RCC 7860 (cell line): ENCODE measurements around the gene POP5.

Experiments used
- DNase-seq: peaks from one replicate; pipeline ENCODE4 v3.0.0-alpha.2; 2015; ENCODE audit warnings: low spot score
- FAIRE-seq: peaks from 2 replicates; lab custom pipeline; 2012; peaks lifted over from hg19 to GRCh38; lab: Jason Lieb, UNC

POP5 gene

DNA sequence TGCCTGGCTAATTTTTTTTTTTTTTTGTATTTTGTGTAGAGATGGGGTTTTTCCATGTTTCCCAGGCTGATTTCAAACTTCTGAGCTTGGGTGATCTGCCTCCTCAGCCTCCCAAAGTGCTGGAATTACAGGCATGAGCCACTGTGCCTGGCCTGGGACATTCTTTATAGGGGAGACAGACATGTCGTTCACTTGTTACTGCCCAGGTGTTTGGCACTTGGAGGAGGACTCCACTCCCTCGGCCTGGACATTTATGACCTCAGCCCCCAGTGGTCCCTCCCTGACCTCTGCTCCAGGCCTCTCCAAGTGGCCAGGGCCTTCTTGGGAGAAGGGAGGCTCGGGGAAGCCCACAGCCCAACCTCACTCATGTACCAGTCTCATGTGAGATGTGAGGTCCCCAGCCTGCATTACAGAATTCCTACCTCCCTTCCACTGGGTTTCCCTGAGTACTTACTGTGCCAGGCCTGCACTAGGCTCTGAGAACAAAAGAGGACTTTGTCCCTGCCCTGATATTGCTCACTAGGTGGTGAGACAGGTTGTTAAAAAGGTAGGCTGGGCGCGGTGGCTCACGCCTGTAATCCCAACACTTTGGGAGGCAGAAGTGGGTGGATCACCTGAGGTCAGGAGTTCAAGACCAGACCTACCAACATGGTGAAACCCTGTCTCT, 9.7 kb upstream of the POP5 start:
- FAIRE-seq (no peak), DNase-seq (no peak)

DNA sequence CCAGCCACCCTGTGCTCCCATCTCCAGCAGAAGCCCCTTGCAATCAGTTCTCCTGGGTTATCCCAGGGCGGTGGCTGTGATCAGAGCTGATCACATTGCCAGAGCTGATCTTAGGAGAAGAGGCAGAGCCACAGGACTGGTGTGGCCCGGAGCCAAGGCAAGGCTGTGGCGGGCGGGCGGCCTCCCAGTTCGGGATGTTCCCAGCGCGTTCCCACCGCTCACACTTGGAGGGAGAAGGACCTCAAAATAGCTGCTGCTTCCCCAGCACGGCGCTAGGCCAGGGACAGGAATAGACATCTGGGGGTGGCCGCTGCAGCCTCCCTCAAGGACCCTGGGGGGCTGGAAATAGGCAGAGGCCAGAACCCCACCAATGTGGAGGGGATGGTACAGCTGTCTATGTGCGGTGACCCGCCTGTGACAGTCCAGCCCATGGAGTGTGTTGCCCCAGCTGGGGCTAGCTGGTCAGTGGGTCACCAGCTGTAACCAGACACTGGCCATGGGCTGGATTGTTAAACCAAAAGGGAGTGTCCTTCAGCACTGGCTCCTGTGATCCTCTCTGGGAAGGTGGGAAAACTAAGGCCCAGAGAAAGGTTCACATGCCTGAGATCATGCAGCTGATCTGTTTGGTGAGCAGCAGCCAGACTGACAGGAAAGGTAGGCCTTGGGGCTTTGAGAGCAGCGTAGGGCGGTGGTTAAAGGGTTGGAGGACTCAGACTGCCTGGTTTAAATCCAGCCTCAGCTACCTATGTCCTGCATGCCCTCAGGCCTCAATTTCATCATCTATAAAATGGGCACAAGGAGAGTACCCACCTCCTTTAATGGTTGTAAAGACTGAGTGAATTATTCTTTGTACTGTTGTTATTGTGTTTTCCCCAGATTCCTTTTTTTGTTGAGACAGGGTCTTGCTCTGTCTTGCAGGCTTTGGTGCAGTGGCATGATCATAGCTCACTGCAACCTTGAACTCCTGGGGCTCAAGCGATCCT, 8.0 kb upstream of the POP5 start:
- DNase-seq, result no peak
- no peak for FAIRE-seq

DNA sequence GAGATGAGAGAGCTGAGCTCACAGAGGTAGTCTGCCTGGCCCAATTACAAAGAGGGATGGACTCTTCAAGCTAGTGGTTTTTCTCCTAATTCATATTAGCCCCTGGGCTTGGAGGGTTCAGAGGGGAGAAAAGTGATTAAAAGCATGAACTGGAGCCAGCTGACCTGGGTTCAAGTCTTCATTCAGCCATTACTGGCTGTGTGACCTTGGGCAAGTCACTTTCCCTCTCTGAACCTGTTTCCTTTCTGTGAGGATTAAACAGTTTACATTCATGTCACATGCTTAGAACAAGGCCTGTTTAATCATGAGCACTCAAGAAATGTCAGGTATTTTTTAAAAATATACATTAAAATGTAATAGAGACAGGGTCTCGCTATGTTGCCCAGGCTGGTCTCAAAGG, 7.2 kb upstream of the POP5 start:
- DNase-seq (no peak), FAIRE-seq (no peak)

DNA sequence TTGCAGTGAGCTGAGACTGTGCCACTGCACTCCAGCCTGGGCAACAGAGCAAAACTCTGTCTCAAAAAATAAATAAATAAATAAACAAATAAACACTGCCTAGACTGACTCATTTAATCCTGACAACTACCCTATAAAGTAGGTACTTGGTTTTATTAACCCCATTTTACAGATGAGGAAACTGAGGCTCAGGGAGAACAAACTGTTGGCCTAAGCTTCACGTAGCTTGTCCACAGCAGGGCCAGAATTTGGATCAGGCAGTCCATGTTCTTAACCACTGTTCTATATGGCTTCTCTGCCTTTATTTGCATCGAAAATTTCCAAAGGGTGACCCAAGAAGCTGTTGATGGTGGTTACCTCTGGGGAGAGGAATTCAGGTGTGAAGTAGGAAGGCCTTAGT, 5.7 kb upstream of the POP5 start:
- DNase-seq, result no peak
- FAIRE-seq, result no peak

DNA sequence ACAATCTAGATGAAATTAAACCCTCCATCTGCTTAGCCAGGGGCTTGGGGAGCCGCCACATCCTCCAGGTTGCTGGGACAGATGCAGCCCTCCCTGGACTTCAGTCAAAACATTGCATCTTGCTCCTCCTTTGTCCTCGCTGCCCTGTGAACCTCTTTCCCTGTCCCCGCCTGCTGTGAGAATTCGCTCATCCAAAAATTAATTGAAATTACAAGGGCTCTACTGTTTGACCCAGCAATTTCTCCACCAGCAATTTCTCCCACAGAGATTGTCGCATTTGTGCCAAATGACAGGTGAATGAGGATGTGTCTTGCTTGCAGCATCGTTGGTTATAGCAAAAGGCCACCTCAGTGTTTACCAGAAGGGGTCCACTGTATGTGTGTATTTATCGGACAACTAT, 5.0 kb upstream of the POP5 start:
- FAIRE-seq, result no peak

DNA sequence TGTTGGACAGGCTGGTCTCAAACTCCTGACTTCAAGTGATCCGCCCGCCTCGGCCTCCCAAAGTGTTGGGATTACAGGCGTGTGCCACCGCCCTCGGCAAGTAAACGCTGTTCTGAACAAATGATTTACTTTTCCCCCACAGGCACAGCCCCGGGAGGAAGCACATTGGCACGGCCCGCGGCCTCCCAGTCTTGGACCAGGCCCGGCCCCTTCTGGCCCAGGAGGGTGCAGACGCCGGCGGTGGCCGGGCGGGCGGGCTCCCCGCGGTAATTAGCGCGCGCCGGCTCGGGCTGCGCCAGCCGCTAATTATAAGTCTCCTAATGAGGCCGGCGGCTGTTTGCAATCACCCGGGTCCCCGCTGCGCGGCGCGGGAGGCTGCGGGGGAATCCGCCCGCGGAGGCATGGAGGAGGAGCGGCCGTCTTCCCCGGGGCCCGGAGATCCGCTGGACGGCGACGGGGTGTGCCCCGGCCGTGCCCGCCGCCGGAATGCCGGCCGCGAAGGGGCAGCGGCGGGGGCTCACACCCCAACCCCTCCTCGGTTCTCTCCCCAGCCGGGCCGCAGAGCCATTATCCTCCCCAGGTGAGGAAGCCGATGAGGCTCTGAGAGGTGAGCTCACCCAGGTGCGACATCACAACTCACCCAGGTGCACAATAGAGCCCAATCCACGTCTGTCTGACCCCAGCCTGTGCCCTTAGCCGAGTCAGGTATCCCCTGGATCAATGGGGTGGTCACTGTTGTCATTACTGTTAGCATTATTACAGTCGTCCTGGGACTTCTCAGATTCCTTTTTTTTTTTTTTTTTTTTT, 3.3 kb upstream of the POP5 start:
- no peak for FAIRE-seq
- no peak for DNase-seq

More for the DNA sequence above, 5.0 kb upstream of the POP5 start:
- no peak for DNase-seq

DNA sequence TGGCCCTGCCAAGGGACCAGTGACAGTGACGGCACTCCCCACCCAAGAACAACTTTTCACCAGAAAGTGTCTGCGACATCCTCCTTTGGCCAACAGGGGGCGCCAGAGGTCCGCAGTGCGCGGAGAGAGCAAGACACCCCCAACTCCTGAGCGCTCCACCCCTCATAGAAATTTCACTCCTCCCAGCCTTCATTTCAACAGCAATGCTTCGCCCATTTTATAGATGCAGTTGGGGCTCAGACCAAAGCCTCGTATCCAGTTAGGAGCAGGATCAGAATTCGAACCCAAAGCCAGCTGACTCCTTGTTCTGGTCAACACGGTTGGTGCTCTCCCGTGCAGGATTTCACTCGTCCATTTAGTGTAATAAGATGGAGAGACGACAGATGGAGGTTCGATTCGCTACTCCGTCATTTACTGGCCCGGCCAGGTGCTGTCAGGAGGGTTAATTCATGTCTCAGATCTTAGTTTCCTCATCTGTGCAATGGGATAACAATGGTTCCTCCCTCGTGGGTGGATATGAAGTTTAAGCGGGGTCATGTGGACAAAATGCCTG, 2.4 kb upstream of the POP5 start:
- peak; percentile 34 for DNase-seq
- no peak for FAIRE-seq

DNA sequence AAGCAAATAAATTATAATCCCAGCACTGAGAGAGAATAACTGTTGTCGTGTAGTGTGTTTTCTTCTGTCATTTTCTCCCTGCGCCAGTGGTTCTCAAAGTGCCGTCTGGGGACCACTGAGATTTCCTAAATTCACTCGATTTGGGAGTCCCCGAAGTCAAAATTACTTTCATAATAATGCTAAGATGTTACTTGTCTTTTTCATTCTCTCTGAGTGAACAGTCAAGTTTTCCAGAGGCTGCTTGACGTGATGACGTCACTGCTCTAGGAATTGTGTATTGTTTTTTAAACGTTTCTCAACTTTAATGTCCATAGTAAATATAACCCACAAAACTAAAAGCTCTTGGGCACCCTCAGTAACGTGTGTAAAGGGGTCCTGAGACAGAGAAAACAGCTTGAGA, 796 bp upstream of the POP5 start:
- DNase-seq (no peak), FAIRE-seq (no peak)

DNA sequence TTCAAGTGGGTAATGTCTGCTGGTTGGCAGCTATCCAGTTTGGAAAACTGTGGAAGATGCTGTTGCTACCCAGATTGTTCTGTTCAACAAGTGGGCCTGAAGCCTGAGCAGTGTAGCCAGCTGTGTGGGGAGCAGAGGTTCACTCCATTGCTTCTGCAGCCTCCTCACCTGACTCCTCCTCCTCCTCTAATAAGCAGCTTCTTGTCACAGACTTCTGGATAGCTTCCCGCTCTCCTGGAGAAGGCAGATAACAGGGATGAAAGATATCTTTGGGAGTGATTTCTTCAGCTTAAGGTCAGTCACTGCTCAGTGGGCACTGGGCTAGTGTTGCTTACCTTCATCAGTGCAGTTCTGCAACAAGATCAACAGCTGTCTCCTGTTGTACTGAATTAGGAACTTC, 2.0 kb downstream of the POP5 start:
- FAIRE-seq, result no peak
- DNase-seq, result no peak

DNA sequence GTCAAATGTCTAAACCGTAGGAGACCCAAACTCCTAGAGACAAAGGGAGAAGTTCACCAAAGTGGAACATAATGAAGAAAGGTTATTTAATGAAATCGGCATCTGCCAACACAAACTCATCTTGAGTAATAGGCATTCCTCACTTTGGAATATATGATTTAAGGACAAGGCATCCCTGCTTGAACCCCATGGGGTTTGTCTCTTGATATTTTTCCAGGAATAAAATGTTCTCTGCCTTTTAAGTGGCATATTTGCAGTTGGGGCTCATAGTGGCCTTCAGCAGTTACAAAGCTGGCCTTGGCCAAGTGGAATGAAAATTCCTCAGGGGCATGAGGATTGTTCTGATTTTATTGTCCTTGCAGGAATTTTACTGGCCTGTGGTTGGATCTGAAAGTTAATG, 7.1 kb downstream of the POP5 start:
- FAIRE-seq, result no peak

DNA sequence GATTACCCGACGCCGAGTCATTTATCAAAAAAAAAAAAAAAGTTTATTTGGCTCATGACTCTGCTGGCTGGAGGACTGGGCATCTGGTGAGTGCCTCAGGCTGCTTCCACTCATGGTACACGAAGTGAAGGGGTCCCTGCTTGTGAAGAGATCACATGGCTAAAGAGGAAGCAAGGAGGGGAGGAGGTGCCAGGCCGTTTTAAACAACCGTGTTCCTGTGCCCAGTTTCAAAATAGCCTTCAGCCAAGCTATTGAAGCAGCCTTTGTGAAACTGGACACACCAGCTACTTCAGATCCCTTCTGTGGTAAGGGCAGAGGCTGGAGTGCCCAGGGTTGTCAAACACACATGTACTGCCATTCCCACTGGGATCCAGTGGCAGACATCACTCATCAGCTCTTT, 7.6 kb downstream of the POP5 start:
- FAIRE-seq (no peak), DNase-seq (no peak)

More for the DNA sequence above, 7.1 kb downstream of the POP5 start:
- no peak for DNase-seq

DNA sequence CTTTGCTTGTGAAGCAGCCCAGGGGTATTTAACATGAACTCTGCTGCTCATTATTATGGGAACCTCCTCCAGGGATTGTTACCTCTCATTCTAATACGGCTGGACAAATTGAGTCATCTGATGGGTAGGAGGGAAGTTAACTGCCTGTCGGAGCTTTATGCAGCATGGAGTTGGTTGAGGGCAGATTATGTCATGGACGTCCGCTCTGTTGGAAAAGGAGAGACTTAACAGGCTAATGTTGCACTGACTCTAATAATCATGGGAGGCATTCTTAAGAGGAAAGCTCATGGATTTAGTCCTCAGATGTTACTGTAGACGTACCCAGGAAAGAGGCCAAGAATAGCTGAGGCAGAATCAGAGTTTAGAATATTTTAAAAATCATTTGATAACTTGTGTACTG, 9.9 kb downstream of the POP5 start:
- no peak for FAIRE-seq

DNA sequence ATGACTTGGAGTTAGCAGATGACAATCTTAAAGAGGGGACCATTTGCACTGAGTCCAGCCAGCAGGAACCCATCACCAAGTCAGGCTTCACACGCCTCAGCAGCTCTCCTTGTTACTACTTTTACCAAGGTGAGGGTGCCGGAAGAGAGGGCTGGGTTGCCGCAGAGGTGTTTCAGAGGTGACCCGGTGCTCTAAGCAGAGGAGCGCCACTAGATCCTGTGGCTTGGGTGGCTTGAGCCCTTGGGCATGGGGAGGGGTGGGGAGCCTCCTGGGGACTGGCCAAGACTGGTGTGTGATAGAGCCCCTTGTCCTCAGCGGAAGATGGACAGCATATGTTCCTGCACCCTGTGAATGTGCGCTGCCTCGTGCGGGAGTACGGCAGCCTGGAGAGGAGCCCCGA, 17.7 kb downstream of the POP5 start:
- no peak for FAIRE-seq
- no peak for DNase-seq

More for the DNA sequence above, 9.9 kb downstream of the POP5 start:
- DNase-seq, result no peak

DNA sequence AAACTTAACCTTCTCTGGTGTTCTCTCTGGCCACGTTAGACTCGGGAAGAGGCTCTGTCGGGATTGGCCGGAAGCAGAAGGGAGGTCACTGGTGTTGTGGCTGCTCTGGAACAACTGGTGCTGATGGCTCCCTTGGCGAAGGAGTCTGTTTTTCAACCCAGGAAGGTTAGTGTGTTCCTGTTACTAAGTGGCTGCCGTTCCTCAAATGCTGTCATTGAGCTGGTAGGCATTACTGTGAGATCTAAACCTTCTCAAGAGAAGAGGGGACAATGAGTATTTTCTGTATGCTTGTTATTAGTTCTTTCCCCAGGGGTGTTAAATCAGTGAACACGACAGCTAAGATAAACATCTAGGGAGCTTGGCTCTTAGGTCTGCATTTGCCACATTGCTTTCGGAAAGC, 18.3 kb downstream of the POP5 start:
- FAIRE-seq (no peak), DNase-seq (no peak)

DNA sequence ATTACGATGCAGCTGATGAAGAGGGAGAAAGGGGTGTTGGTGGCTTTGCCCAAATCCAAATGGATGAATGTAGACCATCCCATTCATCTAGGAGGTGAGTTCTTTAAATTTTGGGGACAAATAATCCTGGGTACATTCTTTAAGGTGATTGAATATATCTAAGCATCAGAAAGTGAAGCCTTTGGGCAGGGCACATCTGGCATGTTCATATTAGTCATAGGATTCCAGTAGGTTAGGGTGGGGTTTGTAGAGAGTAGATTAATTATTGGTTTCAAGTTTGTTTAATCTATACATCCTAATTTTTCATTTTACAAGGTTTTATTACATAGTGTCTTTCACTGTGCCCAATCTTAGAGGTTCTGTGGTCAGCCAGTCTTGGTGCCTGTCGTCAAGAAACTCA, 23.6 kb downstream of the POP5 start:
- DNase-seq, result no peak
- no peak for FAIRE-seq

DNA sequence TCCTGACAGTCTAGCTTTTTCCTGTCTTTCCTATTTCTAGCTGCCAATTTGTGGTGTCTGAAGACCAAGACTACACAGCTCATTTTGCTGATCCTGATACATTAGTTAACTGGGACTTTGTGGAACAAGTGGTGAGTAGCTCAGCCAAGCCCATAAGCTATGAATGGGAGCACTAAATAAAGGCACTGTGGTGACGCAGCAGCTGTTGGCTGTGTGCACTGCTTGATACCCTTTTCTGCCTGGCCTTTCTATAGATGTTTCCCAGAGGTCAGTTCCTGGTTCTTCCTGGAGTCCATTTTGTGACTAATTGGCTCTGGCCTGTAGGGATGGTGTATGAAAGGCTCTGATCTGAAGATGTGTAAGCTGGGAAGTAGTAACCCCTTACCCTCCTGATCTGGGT, 26.5 kb downstream of the POP5 start:
- no peak for FAIRE-seq
- DNase-seq, result no peak

DNA sequence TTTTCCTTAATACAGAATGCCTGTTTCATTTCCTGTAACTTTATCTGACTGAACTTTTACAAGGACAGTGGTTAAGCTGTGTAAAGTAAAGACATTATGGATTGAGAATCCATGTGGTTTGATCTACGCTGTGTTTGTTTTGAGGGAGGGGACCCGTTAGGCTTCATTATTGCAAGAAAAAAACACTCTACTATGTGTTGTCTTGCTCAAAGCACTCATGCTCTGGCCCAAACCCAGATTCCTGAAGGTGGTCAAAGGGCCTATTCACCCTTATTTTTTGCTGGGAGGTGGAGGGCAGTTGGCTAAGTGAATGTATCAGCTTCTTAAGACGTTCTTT, 35.2 kb downstream of the POP5 start:
- no peak for DNase-seq
- no peak for FAIRE-seq

DNA sequence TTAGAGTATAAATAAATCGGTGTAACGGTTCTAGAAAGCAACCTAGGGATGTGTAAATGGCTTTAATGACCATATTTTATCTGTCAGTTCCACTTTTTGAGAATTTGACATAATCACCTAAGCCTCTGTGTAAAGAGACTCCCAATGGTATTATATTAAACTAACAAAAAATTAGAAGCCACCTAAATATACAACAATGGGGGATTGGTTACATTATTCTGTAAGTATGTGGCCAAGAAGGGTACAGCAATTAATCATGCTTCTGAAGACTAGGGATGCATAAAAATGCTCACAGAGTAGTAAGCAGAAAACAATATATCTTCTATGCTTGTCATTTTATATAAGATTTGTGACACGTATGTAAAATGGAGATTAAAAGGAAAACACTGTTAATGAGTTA, 36.5 kb downstream of the POP5 start:
- no peak for DNase-seq
- no peak for FAIRE-seq

DNA sequence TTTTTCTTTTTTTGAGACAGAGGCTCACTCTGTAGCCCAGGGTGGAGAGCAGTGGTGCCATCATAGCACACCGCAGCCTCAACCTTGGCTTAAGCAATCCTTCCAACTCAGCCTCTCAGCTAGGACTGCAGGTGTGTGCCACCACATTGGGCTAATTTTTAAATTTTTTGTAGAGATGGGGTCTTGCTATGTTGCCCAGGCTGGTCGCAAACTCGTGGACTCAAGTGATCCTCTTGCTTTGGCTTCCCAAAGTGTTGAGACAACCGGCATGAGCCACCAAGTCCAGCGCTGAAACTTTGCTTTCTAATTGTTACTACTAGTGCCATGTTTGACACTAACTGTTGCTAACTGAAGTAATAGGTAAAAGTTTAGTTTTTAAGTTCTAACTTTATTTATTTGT, 39.0 kb downstream of the POP5 start:
- FAIRE-seq (no peak), DNase-seq (no peak)

DNA sequence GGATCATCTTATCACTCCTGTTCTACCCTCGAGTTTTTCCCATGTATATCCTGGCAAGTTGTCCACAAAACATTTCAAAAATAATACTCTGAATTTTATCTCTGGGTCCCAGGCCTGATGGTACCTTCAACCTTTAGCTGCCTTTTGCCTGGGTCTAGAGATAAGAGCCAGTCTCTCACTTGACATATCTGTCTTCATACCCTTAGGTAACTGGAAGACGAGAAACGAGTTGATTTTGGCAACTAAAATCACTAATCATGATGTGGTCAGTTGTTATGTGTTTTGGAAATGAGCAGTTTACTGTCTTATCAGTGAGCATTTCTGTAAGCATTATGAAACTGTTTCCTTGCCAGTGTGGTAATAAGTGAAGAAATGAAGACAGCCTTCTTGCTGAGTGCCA, 40.8 kb downstream of the POP5 start:
- DNase-seq, result no peak
- FAIRE-seq, result no peak

DNA sequence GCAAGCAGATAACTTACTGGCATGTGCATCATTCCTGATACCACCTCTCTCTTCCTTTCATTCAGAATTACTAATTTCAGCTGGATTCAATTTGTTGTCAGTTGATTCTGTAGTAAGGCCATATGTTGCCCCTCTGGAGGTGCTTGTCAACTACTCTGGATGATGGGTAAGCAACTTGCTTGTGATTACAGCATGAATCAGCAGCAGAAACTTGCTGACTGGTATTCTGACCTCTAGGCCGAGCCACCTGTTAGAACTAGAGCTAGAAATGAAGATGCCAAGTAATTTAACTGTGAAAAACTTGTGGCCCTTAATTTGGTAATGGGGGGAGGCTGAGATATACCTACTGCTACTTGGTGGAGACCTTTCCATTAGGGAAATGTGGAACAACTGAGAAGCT, 41.9 kb downstream of the POP5 start:
- FAIRE-seq, result no peak
- no peak for DNase-seq
